ENCODE data around the gene JOSD2.

- TF ChIP-seq, protein P1, sequence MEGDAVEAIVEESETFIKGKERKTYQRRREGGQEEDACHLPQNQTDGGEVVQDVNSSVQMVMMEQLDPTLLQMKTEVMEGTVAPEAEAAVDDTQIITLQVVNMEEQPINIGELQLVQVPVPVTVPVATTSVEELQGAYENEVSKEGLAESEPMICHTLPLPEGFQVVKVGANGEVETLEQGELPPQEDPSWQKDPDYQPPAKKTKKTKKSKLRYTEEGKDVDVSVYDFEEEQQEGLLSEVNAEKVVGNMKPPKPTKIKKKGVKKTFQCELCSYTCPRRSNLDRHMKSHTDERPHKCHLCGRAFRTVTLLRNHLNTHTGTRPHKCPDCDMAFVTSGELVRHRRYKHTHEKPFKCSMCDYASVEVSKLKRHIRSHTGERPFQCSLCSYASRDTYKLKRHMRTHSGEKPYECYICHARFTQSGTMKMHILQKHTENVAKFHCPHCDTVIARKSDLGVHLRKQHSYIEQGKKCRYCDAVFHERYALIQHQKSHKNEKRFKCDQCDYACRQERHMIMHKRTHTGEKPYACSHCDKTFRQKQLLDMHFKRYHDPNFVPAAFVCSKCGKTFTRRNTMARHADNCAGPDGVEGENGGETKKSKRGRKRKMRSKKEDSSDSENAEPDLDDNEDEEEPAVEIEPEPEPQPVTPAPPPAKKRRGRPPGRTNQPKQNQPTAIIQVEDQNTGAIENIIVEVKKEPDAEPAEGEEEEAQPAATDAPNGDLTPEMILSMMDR (IDR thresholded peaks at IDR 0.05; ENCODE audit: low read length), result no peak; the same call in none of the 2 replicates
- TF ChIP-seq EZH2 (optimal IDR thresholded peaks at IDR 0.05; ENCODE audit: low read depth, low read length) (no peak), EZH2phosphoT487 (IDR thresholded peaks at IDR 0.05; ENCODE audit: low read length) (no peak)
Measured at GRCh38 chr19:50465986-50466705, 44.8 kb downstream of the JOSD2 start.
